NCI-H2029 treated with DMSO at 0.1 percent for 48 hours (cell line): Measurements from ENCODE around the gene CDH13.

Experiments used
- DNase-seq: peaks from one replicate; lab custom pipeline; 2025; lab: John Stamatoyannopoulos, UW

Gene CDH13

DNA sequence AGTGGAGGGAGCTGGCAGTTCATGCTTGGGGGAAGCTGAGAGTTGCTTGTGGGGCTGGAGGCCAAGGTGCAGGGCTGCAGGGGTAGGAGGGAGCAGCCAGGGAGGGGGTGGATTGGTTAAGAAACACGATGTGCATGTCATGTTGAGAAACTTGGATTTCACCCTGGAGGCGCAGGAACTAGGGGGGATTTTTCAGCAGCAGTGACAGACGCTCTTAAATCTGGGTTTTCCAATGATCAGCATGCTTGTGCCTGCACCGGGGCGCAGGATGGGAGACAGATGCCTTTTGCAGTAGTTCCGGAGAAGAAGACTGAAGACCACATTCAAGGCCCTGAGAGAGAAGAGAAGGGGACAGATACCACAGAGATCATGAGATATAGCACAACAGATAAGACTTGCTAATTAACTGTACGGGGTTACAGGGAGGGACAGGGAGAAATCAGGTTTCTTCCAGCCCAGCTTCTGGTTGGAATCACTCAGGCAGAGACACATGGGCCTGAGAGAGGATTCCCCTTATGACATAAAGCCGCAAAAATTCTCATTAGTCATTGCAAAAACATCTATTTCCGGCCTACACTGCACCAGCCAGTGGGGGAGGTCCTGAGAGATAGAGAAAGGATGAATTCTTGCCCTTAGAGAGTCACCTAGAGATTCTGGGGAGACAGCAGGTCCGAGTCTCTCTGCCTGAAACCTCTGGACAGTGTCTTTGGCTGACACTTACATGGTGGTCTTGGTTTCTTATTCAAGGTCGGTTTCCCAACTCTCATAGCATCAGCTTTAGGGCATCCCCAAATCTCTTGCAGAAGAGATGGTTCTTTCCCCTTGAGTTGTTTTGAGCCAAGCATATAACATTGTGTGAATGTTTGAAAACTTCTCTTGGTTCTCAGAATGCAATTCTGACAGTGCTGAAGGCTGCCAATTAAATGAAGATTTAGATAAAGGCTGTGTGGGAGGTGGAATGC is 27.1 kb downstream of the CDH13 start:
- no peak for DNase-seq

GRCh38 chr16:82655072-82655714 is 28.4 kb downstream of the CDH13 start:
- DNase-seq: no peak

DNA sequence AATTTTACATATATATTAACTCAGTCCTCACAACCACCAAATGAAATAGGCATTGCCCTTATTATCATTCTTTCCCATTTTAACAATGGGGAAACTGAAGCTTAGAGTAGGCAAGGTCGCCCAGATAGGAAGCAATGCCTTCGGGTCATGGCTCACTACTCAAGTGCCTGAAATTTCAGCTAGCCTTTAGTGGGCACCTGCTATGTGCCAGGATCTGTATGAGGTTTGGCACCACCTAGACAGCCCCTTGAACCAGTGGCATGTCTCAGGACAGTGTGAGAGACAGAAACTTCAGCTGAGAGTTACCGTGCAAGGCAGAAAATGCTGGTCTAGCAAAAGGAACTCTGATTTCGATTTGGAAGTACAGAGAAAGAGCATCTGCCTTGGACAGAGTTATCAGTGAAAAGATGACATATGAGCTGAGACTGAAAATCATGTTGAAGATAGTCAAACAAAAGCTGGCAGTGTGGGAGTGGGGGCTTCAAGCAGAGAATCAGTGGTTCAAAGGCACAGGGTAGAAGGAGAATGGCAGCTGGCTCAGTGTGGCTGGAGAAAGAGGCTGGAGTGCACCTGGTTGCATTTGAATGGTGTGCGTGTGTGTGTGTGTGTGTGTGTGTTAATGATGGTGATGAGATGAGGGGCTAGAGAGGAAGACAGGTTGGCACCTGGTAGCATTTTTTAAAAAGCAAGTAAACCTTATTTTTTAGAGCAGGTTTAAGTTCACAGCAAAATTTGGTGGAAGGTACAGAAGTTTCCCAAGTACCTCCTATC is 29.1 kb downstream of the CDH13 start:
- no peak for DNase-seq

GRCh38 chr16:82657239-82657638 is 30.5 kb downstream of the CDH13 start:
- no peak for DNase-seq

- no peak for DNase-seq
These were observed 31.0 kb downstream of the CDH13 start for GRCh38 chr16:82657786-82658185.

- DNase-seq: no peak
These were observed 32.0 kb downstream of the CDH13 start for GRCh38 chr16:82658796-82659195.

DNA sequence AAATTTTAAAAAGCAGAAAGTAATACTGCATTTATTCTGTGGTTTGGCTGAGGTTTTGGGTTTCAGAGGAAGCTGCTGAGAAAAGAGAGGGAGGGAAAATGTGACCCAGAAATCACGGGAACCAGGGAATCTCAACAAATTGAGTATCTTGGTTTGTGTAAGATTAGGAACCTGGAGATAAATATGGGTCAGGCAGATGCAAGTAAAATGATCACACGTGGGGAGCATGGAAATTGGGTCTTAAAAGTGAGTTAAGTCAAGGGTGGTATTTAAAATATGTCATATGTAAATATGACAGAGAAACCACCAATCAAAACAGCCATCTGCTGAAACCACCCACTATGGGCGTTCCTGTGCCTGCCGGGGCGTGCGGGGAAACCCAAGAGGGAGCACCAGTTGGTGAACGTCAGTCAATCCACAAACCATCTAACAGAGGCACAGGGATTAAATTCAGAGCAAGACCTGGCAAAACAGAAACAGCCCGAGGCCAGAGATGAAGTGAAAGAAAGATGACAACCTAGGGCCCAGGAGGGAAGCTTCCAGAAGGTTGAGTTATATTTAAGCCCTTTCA is 33.4 kb downstream of the CDH13 start:
- DNase-seq: no peak

GRCh38 chr16:82660966-82661365 is 34.2 kb downstream of the CDH13 start:
- no peak for DNase-seq

DNA sequence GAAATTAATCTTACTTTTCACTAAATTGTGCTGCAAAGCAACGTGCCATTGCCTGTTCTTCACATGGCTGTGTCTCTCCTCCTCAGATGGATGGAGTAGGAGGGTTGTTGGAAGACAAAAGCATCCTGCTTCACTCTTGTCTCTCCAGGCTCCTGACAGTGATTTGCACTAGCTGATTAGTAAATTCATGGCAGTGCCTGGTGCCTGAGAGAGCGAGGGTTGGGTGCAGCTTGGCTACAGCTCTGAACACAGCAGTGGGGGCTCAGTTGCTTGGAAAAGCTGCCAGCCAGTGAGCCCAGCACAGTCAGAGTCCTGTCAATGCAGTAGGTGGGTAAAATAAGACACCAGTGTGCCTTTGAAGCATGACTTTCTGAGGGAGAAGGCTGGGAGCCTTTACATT is 37.4 kb downstream of the CDH13 start:
- DNase-seq: no peak

GRCh38 chr16:82665025-82665424 is 38.3 kb downstream of the CDH13 start:
- DNase-seq: no peak

GRCh38 chr16:82667437-82667836 is 40.7 kb downstream of the CDH13 start:
- no peak for DNase-seq

DNA sequence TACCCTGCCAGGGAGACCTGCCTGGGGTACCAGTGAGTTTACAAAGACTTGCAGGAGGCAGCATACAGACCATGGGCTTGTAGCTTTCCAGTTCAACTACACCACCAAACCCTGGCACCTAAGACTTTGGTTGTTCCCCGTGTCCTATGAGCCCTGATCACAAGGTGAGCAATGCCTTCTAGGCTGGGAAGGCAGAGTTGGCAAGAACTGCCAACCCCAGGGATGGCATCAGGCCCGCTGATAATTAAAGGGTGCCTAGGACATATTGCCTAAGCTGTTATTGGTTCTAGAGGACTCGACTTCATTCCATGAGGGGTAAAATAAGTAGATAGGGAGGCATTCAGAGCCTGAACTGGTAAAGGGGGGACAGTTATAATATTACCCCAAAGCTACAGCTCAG is 41.3 kb downstream of the CDH13 start:
- DNase-seq: no peak

GRCh38 chr16:82671741-82672140 is 45.0 kb downstream of the CDH13 start:
- no peak for DNase-seq

DNA sequence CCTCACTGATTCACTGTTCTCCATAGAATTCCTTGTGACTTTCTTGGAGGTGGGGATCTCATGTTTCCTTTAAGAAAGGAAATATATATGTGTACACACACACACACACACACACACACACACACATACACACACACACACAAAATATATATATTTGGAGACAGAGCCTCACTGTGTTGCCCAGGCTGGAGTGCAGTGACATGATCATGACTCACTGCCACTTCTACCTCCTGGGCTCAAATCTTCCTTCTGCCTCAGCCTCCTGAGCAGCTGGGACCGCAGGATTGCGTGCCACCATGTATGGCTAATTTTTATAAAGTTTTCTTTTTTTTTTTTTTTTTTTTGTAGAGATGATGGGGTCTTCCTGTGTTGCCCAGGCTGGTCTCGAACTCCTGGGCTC is 45.9 kb downstream of the CDH13 start:
- no peak for DNase-seq

- DNase-seq: no peak
These were observed 48.5 kb downstream of the CDH13 start for GRCh38 chr16:82675300-82675699.

DNA sequence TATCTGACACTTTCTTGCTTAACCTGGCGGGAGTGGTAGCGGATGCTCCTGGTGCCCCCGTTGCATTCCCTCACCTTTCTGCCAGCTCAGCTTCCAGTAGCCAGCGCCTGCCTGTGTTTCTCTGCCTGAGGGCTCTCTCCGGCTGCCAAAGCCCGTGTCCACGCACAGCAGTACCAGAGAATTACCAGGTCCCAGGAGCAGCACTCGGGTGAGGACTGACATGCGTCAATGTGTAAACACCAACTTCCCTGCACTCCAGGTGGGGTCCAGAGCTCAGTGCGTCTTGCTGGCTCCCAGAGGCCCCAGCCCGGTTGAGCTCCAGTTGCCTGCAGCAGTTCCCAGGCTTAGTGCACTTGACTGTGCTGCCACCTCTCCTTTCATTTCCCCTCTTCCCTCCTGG is 54.8 kb downstream of the CDH13 start:
- no peak for DNase-seq

GRCh38 chr16:82682767-82683166 is 56.0 kb downstream of the CDH13 start:
- DNase-seq: no peak

DNA sequence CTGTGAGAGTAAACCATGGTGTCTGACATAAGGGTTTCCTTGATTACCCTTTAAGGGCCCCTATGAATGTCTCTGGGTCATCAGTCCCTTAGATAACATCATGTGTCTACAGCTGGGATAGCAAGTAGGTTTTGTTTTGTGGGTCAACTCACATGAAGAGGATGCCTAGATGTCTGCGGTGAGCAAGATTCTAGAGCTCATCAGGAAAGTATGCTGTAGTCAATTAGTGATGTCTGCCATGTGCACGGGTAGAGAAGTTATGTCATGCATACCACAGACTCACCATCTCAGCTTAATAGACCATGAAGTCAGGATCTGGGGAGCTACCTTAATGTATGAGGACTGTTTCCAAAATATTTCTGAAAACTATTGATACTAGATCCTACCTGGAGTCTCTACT is 57.5 kb downstream of the CDH13 start:
- DNase-seq: no peak

GRCh38 chr16:82685526-82685925 is 58.8 kb downstream of the CDH13 start:
- DNase-seq: no peak

GRCh38 chr16:82694239-82694874 is 67.6 kb downstream of the CDH13 start:
- no peak for DNase-seq

DNA sequence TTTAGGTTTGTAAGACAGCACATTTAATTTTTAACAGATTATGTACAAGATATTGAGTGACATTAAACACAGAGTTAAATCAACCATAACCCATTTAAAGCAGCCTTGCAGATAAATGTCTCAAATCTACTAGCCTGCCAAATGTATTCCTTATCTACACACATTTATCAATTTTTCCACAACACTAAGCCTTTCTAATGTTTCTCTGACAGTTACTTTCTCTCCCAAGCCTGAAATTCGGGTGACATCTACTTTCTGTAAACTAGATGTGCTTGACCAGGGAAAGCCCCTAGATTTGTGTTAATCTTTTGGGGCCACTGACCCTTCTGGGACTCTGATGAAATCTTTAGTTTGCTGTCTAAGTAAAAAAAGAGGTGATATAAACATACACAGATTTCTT is 69.0 kb downstream of the CDH13 start:
- no peak for DNase-seq

- no peak for DNase-seq
These were observed 72.5 kb downstream of the CDH13 start for GRCh38 chr16:82699260-82699659.
